Mesodermal cell (in vitro differentiated cells): ENCODE results near the gene PAK6.

Experiments used
- H3K27ac ChIP-seq: 2 replicates; pipeline ENCODE4 v1.7.0; 2013; ENCODE audit warnings: mild to moderate bottlenecking, low read depth, low read length, moderate library complexity; ENCODE audit not compliant: severe bottlenecking
- H3K36me3 ChIP-seq: 2 replicates; pipeline ENCODE4 v1.7.1; 2013; ENCODE audit warnings: mild to moderate bottlenecking, low read length, moderate library complexity; ENCODE audit not compliant: control insufficient read depth, insufficient read depth
- H3K4me1 ChIP-seq: one replicate; pipeline ENCODE4 v1.7.1; 2013; ENCODE audit warnings: mild to moderate bottlenecking, low read length; ENCODE audit not compliant: insufficient read depth, control insufficient read depth, poor library complexity, severe bottlenecking
- H3K4me3 ChIP-seq: 2 replicates; pipeline ENCODE4 v1.7.0; 2013; ENCODE audit warnings: low read length, control low read depth, mild to moderate bottlenecking; ENCODE audit not compliant: insufficient read depth, poor library complexity, severe bottlenecking; ENCODE audit errors: extremely low read depth
- H3K9me3 ChIP-seq: 2 replicates; pipeline ENCODE4 v1.7.1; 2013; ENCODE audit warnings: mild to moderate bottlenecking, low read length, moderate library complexity; ENCODE audit not compliant: control insufficient read depth
- WGBS, 2 experiments: methylation state at CpG; one replicate each; pipeline ENCODE4 v1.1.5; 2013; ENCODE audit warnings: missing lambda C conversion rate in 2 of 2; ENCODE audit not compliant: insufficient coverage in 2 of 2; 5-methylcytosine and 5-hydroxymethylcytosine counted together

Gene PAK6

GRCh38 chr15:40325188-40325587 lies 86.3 kb downstream of the PAK6 start:
- peaks cover 63% of the 10 kb centered on the region for H3K4me1 ChIP-seq
- peaks cover 9% of the 10 kb centered on the region for H3K36me3 ChIP-seq
- no peaks in the 10 kb centered on the region for H3K9me3 ChIP-seq
- no peak overlapping the region for H3K27ac ChIP-seq
- WGBS, 2 experiments = 80 to 100% methylated on average over 1 of the region's 2 CpGs
- peak overlapping the region; percentile 63 for H3K4me3 ChIP-seq

GRCh38 chr15:40325700-40326099 lies 86.8 kb downstream of the PAK6 start:
- Histone ChIP-seq H3K4me3 (peak overlapping the region; percentile 1), H3K4me1 (peaks cover 63% of the 10 kb centered on the region), H3K36me3 (peaks cover 10% of the 10 kb centered on the region), H3K9me3 (no peaks in the 10 kb centered on the region), H3K27ac (no peak overlapping the region)
- 80 to 86% methylated on average over 1 of the region's 2 CpGs for WGBS, 2 experiments
